CMK (cell line): Measurements from ENCODE around the gene CTSE.
"Not testable (repeated sequence)": the region's sequence is repeated elsewhere in the genome, so short reads cannot be mapped to it uniquely, and the experiment has no call there.

Source experiments
- DNase-seq: peaks from one replicate; pipeline ENCODE4 v3.0.0-alpha.2; 2010; ENCODE audit warnings: low read depth

Gene CTSE

DNA sequence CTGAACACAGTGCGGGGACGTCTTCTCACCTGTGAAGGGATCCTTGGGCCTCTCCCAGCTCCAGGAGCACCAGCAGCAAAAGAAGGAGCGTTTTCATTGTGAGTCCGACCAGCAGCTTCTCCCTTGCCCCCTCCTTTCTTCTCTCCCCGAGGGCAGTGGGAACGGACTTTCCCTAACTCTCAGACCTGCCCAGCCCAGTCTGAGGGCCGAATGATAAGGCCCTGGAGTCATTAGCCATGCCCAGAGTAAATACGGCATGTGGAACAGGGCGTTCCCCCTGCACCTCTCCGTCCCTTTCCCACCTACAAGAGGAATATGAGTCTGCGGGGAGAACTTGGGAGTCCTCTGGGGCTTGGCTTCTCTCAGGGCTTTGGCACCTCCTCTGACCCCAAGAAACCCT is at the start of gene CTSE:
CTSE (minus strand) TSS at position 201 of the 400 bp plus-strand sequence; CDS start at position 97, 104 bp downstream.
- DNase-seq: no peak

- DNase-seq: no peak
Measured at GRCh38 chr1:206070627-206071304, 47.1 kb upstream of the CTSE start.

DNA sequence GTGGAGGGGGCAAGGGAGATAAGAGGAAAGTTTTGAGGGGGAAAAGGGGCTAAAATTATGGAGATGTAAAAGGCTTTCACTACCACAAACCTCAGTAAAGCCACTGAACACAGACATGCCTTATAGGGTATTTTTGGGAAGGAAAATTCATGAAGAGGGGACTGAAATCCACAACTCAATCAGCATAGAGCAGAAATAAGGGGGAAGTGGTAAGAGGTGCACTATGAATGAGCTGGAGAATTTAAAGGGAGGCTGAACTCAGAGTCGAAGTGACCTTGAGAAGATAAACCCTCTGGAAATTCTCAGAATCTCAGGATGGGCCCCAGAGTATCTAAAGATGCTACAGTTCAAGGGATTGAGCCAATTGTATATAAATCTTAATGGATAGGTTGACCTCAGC is 44.6 kb upstream of the CTSE start:
- DNase-seq: no peak

DNA sequence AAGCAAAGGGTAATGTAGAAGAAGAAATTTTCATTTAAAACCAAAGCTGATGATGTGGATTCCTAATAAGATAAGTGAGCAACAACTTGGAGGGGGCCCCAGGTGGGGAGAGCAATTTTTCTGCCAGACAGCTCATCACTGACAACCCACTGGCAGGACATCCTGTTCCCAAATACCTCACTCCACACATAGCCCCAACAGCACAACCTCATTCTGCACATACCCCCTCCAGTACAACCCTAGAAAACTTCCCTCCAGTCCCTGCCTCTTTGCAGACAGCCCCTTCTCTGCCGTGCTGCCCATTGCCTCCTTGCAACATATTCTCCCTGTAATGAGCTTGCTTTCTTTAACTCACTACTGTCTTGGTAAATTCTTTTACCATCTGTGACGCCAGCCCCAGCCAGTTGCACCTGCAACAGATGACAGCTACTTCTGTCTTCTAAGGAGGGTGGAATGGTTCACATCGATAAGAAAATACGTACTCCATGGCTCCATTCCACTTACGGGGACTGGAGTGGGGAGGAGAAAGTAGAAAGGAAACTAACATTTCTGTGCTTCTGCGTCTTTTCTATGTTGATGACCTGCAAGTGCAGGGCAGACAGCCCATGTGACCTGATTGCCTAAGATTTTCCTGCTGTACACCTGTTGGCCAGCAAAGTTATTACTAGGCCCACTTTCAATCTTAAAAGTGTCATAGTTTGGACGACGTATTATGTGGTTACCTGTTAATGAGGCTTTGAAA is 44.0 kb upstream of the CTSE start:
- no peak for DNase-seq

- DNase-seq: peak; percentile 52
Measured at GRCh38 chr1:206066479-206067171, 42.9 kb upstream of the CTSE start.

- peak; percentile 46 for DNase-seq
Measured at GRCh38 chr1:206065547-206066145, 42.0 kb upstream of the CTSE start.

DNA sequence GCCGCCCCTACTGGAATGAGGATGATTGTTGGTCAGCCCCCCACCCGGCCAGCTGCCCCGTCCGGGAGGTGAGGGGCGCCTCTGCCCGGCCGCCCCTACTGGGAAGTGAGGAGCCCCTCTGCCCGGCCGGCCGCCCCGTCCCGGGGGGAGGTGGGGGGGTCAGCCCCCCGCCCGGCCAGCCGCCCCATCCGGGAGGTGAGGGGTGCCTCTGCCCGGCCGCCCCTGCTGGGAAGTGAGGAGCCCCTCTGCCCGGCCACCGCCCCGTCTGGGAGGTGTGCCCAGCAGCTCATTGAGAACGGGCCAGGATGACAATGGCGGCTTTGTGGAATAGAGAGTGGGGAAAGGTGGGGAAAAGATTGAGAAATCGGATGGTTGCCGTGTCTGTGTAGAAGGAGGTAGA is 40.8 kb upstream of the CTSE start:
- DNase-seq: not testable (repeated sequence)

DNA sequence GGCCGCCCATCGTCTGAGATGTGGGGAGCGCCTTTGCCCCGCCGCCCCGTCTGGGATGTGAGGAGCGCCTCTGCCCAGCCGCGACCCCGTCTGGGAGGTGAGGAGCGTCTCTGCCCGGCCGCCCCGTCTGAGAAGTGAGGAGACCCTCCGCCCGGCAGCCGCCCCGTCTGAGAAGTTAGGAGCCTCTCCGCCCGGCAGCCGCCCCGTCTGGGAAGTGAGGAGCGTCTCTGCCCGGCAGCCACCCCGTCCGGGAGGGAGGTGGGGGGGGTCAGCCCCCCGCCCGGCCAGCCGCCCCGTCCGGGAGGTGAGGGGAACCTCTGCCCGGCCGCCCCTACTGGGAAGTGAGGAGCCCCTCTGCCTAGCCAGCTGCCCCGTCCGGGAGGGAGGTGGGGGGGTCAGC is 40.3 kb upstream of the CTSE start:
- not testable (repeated sequence) for DNase-seq

DNA sequence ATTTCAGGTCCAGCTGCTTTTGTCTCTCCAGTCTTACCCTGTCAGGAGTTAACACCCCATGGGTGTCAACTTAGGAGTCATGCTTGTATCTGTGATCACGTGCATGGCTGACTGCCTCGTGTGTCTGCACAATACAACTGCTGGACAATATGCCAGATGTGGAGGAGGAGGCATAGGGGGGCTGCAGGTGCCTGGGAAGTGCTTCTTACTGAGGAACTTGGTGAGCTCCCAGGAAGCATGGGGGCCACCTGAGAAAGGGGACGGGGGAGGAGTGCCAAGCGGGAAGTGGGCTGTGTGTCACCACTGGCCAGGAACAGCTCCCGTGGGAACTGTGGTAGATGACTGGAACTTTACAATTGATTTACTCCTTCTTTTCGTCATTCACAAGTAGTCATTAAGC is 38.8 kb upstream of the CTSE start:
- DNase-seq: no peak

- no peak for DNase-seq
Measured at GRCh38 chr1:206060844-206061243, 37.1 kb upstream of the CTSE start.

DNA sequence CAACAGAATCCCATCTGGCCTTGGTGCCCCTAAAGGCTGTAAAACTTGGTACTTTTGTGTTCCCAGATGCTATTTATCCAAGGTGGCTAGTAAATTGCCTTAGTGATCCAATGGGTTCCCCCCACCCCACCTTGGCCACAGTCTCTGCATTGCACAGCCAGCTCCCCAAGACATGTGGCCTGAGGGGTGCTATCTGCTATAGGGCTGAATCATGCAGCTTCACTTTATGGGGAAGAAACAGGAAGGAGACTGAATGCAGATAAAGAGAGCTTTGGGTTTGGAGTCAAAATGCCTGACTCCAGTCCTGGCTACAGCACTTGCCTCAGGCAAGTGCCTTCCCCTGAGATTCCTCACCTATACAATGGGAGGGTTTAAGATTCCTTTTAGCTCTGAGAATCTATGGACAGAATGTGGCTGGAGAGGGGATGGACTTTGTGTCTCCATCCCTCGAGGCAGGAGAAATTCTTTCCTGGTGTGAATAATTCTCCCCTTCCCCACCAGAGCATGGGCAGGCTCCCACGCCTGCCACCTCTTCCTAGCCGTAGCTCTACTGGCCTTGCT is 35.7 kb upstream of the CTSE start:
- no peak for DNase-seq

- DNase-seq: no peak
Measured at GRCh38 chr1:206058927-206059292, 35.2 kb upstream of the CTSE start.

DNA sequence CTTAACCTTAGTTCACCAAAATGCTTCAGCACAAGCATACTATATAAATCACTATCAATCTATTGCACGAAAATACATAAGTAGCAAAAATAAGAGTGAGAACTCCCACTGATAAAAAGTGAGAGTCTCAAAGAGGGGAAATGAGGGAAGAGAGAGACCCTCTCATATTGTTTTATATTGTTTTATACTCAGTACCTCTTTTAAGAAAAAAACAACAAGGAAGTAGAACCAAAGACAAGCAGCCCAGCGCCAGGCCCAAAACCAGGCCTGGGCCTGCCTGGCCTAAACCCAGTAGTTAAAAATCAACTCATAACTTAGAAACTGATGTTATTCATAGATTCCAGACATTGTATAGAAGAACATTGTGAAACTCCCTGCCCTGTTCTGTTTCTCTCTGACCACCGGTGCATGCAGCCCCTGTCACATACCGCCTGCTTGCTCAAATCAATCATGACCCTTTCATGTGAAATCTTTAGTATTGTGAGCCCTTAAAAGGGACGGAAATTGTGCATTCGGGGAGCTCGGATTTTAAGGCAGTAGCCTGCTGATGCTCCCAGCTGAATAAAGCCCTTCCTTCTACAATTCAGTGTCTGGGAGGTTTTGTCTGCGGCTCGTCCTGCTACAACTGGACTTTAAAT is 34.7 kb upstream of the CTSE start:
- not testable (repeated sequence) for DNase-seq

- DNase-seq: not testable (repeated sequence)
Measured at GRCh38 chr1:206055639-206056323, 32.1 kb upstream of the CTSE start.

- not testable (repeated sequence) for DNase-seq
Measured at GRCh38 chr1:206055069-206055625, 31.5 kb upstream of the CTSE start.

GRCh38 chr1:206053616-206054015 is 29.9 kb upstream of the CTSE start:
- not testable (repeated sequence) for DNase-seq

GRCh38 chr1:206052919-206053610 is 29.4 kb upstream of the CTSE start, which contains the start of gene RHEX:
RHEX (plus strand) TSS chr1:206053173; CDS start chr1:206097829, 44,656 bp downstream.
- not testable (repeated sequence) for DNase-seq

- DNase-seq: not testable (repeated sequence)
Measured at GRCh38 chr1:206052231-206052865, 28.7 kb upstream of the CTSE start.

GRCh38 chr1:206050655-206051235 is 27.1 kb upstream of the CTSE start:
- no peak for DNase-seq
